IMR-90 (cell line): ENCODE measurements around the gene DPP6. TPM values are rescaled to one million over a fixed set of nuclear protein-coding genes. Genes with fewer than 3 reads are reported as not detected.

Experiments
- ATAC-seq: fragments of 200-7000 bp; cut with Tn5 transposase; 2 replicates; pipeline ENCODE4 v1.9.1; 2020; ENCODE audit warnings: low read depth, mild to moderate bottlenecking, moderate library complexity
- BruUV-seq: library from RNA; stranded (reverse); fragments of 400-500 nt; replicated peaks from 2 replicates; lab custom pipeline; 2021; lab: Mats Ljungman, UMichigan
- CTCF ChIA-PET: fragments of 300-600 bp; formaldehyde crosslinking; extraction: SDS; loops from one replicate; lab custom pipeline; 2021; ENCODE audit warnings: antibody characterized with exemption; lab: Yijun Ruan, JAX
- POLR2A ChIA-PET: fragments of 300-600 bp; sonication (Branson Sonifier 250); formaldehyde crosslinking; loops from one replicate; lab custom pipeline; 2022; ENCODE audit warnings: antibody characterized with exemption; ENCODE audit not compliant: unreplicated experiment; lab: Charles Lee
- DNase-seq: peaks from one replicate; pipeline ENCODE4 v3.0.0; 2013
- H2AFZ ChIP-seq: replicated peaks from 2 replicates; pipeline ENCODE3; 2013; ENCODE audit warnings: low read length, mild to moderate bottlenecking; ENCODE audit not compliant: poor library complexity
- H2AK5ac ChIP-seq: 2 replicates; pipeline ENCODE4 v1.6.1; 2013; ENCODE audit warnings: low read depth, low read length, inconsistent platforms
- H2AK9ac ChIP-seq: replicated peaks from 2 replicates; pipeline ENCODE3; 2013; ENCODE audit warnings: mild to moderate bottlenecking, low read depth, low read length, moderate library complexity; ENCODE audit not compliant: poor library complexity
- H2BK120ac ChIP-seq: 2 replicates; pipeline ENCODE4 v1.6.1; 2013; ENCODE audit warnings: low read depth, low read length, inconsistent platforms
- H2BK15ac ChIP-seq: 3 replicates; pipeline ENCODE4 v1.6.1; 2013; ENCODE audit warnings: low read depth, low read length, inconsistent platforms
- H2BK20ac ChIP-seq: 2 replicates; pipeline ENCODE4 v1.6.1; 2013; ENCODE audit warnings: low read depth, mild to moderate bottlenecking, inconsistent platforms, low read length, moderate library complexity
- H2BK5ac ChIP-seq: 2 replicates; pipeline ENCODE4 v1.6.1; 2013; ENCODE audit warnings: mild to moderate bottlenecking, low read depth, low read length, inconsistent platforms; ENCODE audit not compliant: poor library complexity, severe bottlenecking
- H3K14ac ChIP-seq: replicated peaks from 2 replicates; pipeline ENCODE4 v1.6.1; 2013; ENCODE audit warnings: low read depth, low read length, inconsistent platforms
- H3K18ac ChIP-seq: 2 replicates; pipeline ENCODE4 v1.6.1; 2013; ENCODE audit warnings: low read depth, low read length, control low read depth
- H3K23ac ChIP-seq: 2 replicates; pipeline ENCODE4 v1.6.1; 2013; ENCODE audit warnings: low read depth, low read length, inconsistent platforms
- H3K27ac ChIP-seq: 2 replicates; pipeline ENCODE4 v1.5.1; 2013; ENCODE audit warnings: mild to moderate bottlenecking, control low read depth, low read length; ENCODE audit not compliant: insufficient read depth
- H3K27me3 ChIP-seq: 2 replicates; pipeline ENCODE4 v1.6.1; 2013; ENCODE audit warnings: low read length; ENCODE audit not compliant: control insufficient read depth, insufficient read depth
- H3K36me3 ChIP-seq: 2 replicates; pipeline ENCODE4 v1.6.1; 2013; ENCODE audit warnings: low read length, mixed read lengths; ENCODE audit not compliant: control insufficient read depth, insufficient read depth
- H3K4ac ChIP-seq: 2 replicates; pipeline ENCODE4 v1.6.1; 2013; ENCODE audit warnings: low read depth, low read length, inconsistent platforms
- H3K4me1 ChIP-seq: 2 replicates; pipeline ENCODE4 v1.6.1; 2013; ENCODE audit warnings: low read length, mixed read lengths; ENCODE audit not compliant: control insufficient read depth, insufficient read depth
- H3K4me2 ChIP-seq: 2 replicates; pipeline ENCODE4 v1.6.1; 2013; ENCODE audit warnings: low read depth, mild to moderate bottlenecking, control low read depth, low read length, moderate library complexity
- H3K4me3 ChIP-seq: 2 replicates; pipeline ENCODE4 v1.5.1; 2013; ENCODE audit warnings: low read depth, mild to moderate bottlenecking, control low read depth, low read length, moderate library complexity; ENCODE audit not compliant: insufficient read depth
- H3K56ac ChIP-seq: 2 replicates; pipeline ENCODE4 v1.6.1; 2013; ENCODE audit warnings: low read length, inconsistent platforms; ENCODE audit not compliant: insufficient read depth; ENCODE audit errors: extremely low read depth
- H3K79me1 ChIP-seq, 2 experiments: 2 replicates each; pipeline ENCODE4 v1.6.1; 2013; ENCODE audit warnings: low read length in 2 of 2, inconsistent platforms in 1 of 2, low read depth in 1 of 2
- H3K9ac ChIP-seq: 2 replicates; pipeline ENCODE4 v1.6.1; 2013; ENCODE audit warnings: low read depth, low read length, control low read depth
- H3K9me1 ChIP-seq: 2 replicates; pipeline ENCODE4 v1.6.1; 2013; ENCODE audit warnings: low read length, inconsistent platforms; ENCODE audit not compliant: insufficient read depth
- H3K9me3 ChIP-seq: 2 replicates; pipeline ENCODE4 v1.6.1; 2013; ENCODE audit warnings: low read length; ENCODE audit not compliant: control insufficient read depth, insufficient read depth
- H4K20me1 ChIP-seq: 2 replicates; pipeline ENCODE4 v1.6.1; 2013; ENCODE audit warnings: low read length, inconsistent platforms; ENCODE audit not compliant: insufficient read depth
- H4K5ac ChIP-seq: 2 replicates; pipeline ENCODE4 v1.6.1; 2013; ENCODE audit warnings: mild to moderate bottlenecking, low read depth, low read length, control low read depth
- H4K8ac ChIP-seq, 2 experiments: 2 replicates each; pipeline ENCODE4 v1.6.1; 2013; ENCODE audit warnings: low read depth in 2 of 2, low read length in 2 of 2, control low read depth in 1 of 2, inconsistent platforms in 1 of 2
- H4K91ac ChIP-seq: 2 replicates; pipeline ENCODE4 v1.6.1; 2013; ENCODE audit warnings: low read depth, low read length, inconsistent platforms; ENCODE audit not compliant: insufficient read depth
- CTCF ChIP-seq: conservative IDR thresholded peaks from 2 replicates; pipeline ENCODE4 v1.5.1; 2012; ENCODE audit warnings: mild to moderate bottlenecking, low read depth, low read length, improper control_type of control experiment
- FOS ChIP-seq: fragments of 150-350 bp; IDR thresholded peaks from 2 replicates; pipeline ENCODE4 v1.6.1; 2016; ENCODE audit warnings: low read depth, low read length
- MAZ ChIP-seq: IDR thresholded peaks from 2 replicates; pipeline ENCODE4 v1.6.1; 2012; ENCODE audit warnings: low read depth, mild to moderate bottlenecking, low read length, improper control_type of control experiment, moderate library complexity, borderline replicate concordance
- NFE2L2 ChIP-seq: fragments of 150-350 bp; IDR thresholded peaks from 2 replicates; pipeline ENCODE4 v1.6.1; 2016; ENCODE audit warnings: low read depth, mild to moderate bottlenecking, low read length
- POLR2A ChIP-seq: IDR thresholded peaks from 2 replicates; pipeline ENCODE4 v1.6.1; 2012; ENCODE audit warnings: mild to moderate bottlenecking, low read depth, low read length
- RAD21 ChIP-seq: IDR thresholded peaks from 2 replicates; pipeline ENCODE4 v1.6.1; 2012; ENCODE audit warnings: low read length, improper control_type of control experiment
- RCOR1 ChIP-seq: IDR thresholded peaks from 2 replicates; pipeline ENCODE4 v1.6.1; 2012; ENCODE audit warnings: mild to moderate bottlenecking, low read length, improper control_type of control experiment; ENCODE audit not compliant: insufficient replicate concordance
- SMC3 ChIP-seq: fragments of 150-350 bp; IDR thresholded peaks from 2 replicates; pipeline ENCODE4 v1.6.1; 2016; ENCODE audit warnings: low read depth, mild to moderate bottlenecking, antibody characterized with exemption, low read length, moderate library complexity
- USF2 ChIP-seq: fragments of 150-350 bp; IDR thresholded peaks from 2 replicates; pipeline ENCODE4 v1.6.1; 2017; ENCODE audit warnings: mild to moderate bottlenecking, antibody characterized with exemption, low read length, low read depth
- WGBS, 2 experiments: methylation state at CpG; one replicate each; pipeline versions ENCODE4 v1.1.5 to v1.1.7; 2013; ENCODE audit warnings: missing lambda C conversion rate in 2 of 2; ENCODE audit not compliant: insufficient read length in 1 of 2; ENCODE audit errors: extremely low coverage in 2 of 2; 5-methylcytosine and 5-hydroxymethylcytosine counted together
- dilution Hi-C: fragments of 300-500 bp; cut with HindIII; formaldehyde crosslinking; loops from one replicate; pipeline ENCODE4 v1.14.3; 2018; ENCODE audit warnings: low sequenced_read_pairs; ENCODE audit not compliant: unreplicated experiment
- in situ Hi-C: fragments of 300-500 bp; cut with MboI; formaldehyde crosslinking; loops from 3 replicates; pipeline ENCODE4 v1.14.3; 2019; ENCODE audit warnings: low sequenced_read_pairs, inconsistent platforms, mixed read lengths
- intact Hi-C: fragments of 100-400 bp; cut with micrococcal nuclease; formaldehyde crosslinking; loops from 2 replicates; pipeline ENCODE4 v1.10.0; 2022
- polyA plus RNA-seq, 3 experiments: library from polyadenylated mRNA; depleted of rRNA; stranded (reverse); fragments of >200 nt; gene quantifications; 2 replicates each; pipeline ENCODE4 v1.2.3, GENCODE V29; 2012; ENCODE audit warnings: low replicate concordance in 1 of 3
- total RNA-seq: library from RNA; depleted of rRNA; stranded (reverse); fragments of >200 nt; gene quantifications from 2 replicates; pipeline ENCODE4 v1.2.3, GENCODE V29; 2012
- TF ChIP-seq, protein P1 (sequence below): fragments of 150-350 bp; IDR thresholded peaks from 2 replicates; pipeline ENCODE4 v1.6.1; 2016; ENCODE audit warnings: low read depth, mild to moderate bottlenecking, low read length, moderate library complexity, borderline replicate concordance

DPP6 gene
- total and polyA plus RNA-seq, 2 of the 4 experiments (the other 2 are of a cell fraction), result not detected

- Histone ChIP-seq H3K9me1 (no peaks in the 10 kb centered on the region), H3K14ac (no peak overlapping the region), H4K20me1 (no peaks in the 10 kb centered on the region), H2BK15ac (no peak overlapping the region), H3K18ac (no peak overlapping the region), H3K4ac (no peak overlapping the region), H2BK5ac (no peak overlapping the region), H2BK120ac (no peak overlapping the region), H3K27me3 (no peaks in the 10 kb centered on the region), H3K9me3 (peaks cover 60% of the 10 kb centered on the region), H3K4me3 (no peak overlapping the region), H3K9ac (no peak overlapping the region), H3K79me1 (no peaks in the 10 kb centered on the region), H2BK20ac (no peak overlapping the region), H2AFZ (no peak overlapping the region), H3K56ac (no peak overlapping the region), H2AK5ac (no peak overlapping the region), H4K8ac (no peak overlapping the region), H4K91ac (no peak overlapping the region), H3K23ac (no peak overlapping the region), H3K4me2 (no peak overlapping the region), H2AK9ac (no peak overlapping the region), H3K27ac (no peak overlapping the region), H3K36me3 (no peaks in the 10 kb centered on the region), H4K5ac (no peak overlapping the region), H3K4me1 (no peaks in the 10 kb centered on the region)
- dilution Hi-C loops, result no loop called here
- 71% methylated on average over 14 of the region's 15 CpGs; no CpG with 5 or more reads in 1 of the 2 experiments for WGBS, 2 experiments
- intact Hi-C loops, result no loop called here
- BruUV-seq, result no TSS peak
- DNase-seq (no peak), ATAC-seq (no peak)
- ChIA-PET CTCF (no interaction called here), POLR2A (no interaction called here)
- TF ChIP-seq NFE2L2 (no peak), SMC3 (no peak), USF2 (no peak), RCOR1 (no peak), CTCF (no peak), MAZ (no peak), POLR2A (no peak), FOS (no peak), RAD21 (no peak)
- TF ChIP-seq, protein P1, sequence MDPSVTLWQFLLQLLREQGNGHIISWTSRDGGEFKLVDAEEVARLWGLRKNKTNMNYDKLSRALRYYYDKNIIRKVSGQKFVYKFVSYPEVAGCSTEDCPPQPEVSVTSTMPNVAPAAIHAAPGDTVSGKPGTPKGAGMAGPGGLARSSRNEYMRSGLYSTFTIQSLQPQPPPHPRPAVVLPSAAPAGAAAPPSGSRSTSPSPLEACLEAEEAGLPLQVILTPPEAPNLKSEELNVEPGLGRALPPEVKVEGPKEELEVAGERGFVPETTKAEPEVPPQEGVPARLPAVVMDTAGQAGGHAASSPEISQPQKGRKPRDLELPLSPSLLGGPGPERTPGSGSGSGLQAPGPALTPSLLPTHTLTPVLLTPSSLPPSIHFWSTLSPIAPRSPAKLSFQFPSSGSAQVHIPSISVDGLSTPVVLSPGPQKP, result no peak
- in situ Hi-C loops, result no loop called here
Observed at GRCh38 chr7:154583454-154583853, 531.3 kb downstream of the DPP6 start.
